Measurements from ENCODE around the gene SLX1A. TPM values are rescaled to one million over a fixed set of nuclear protein-coding genes. Genes with fewer than 3 reads are reported as not detected.
A peak's percentile ranks its signal among the peaks of the same experiment; 100 is the strongest.

Gene SLX1A
- total RNA-seq, 1 donor from 2014 or later = 44.6 TPM

GRCh38 chr16:30180741-30181140 lies 12.9 kb upstream of the SLX1A start:
- no peaks in the 10 kb centered on the region for H3K36me3 ChIP-seq
- no peak overlapping the region for H3K4me3 ChIP-seq
- H3K9me3 ChIP-seq = no peaks in the 10 kb centered on the region
- no peak for TF ChIP-seq CTCF (IDR thresholded peaks at IDR 0.05)
- no peaks in the 10 kb centered on the region for H3K27me3 ChIP-seq
- intact Hi-C loops (cut with DNase I) = loop anchor here (5.0 kb wide), 2 partner anchors 58 to 88 kb away; partner anchors contain the start of genes MAPK3 and TBX6
- H3K27ac ChIP-seq = no peak overlapping the region
- DNase-seq (ENCODE audit: low spot score in 2 of 2) = no peak
- peaks cover 3 to 9% of the 10 kb centered on the region in 2 donors for H3K4me1 ChIP-seq

GRCh38 chr16:30183233-30184095 lies 10.2 kb upstream of the SLX1A start, which contains the start of gene CORO1A:
Gene CORO1A, plus strand, starts transcription at chr16:30183602. Its CDS starts 1,608 bp downstream, at chr16:30185210.
- H3K36me3 ChIP-seq = peaks cover 0 to 4% of the 10 kb centered on the region in 2 donors
- intact Hi-C loops (cut with DNase I) = loop anchor here (5.0 kb wide), 2 partner anchors 61 to 91 kb away; partner anchors contain the start of genes MAPK3 and TBX6
- H3K27ac ChIP-seq = peak within 1 kb of the TSS; percentile 68 to 72

GRCh38 chr16:30184096-30184890 lies 9.4 kb upstream of the SLX1A start:
- no peak overlapping the region for H3K27ac ChIP-seq
- intact Hi-C loops (cut with DNase I) = loop anchor here (5.0 kb wide), 2 partner anchors 62 to 92 kb away; partner anchors contain the start of genes MAPK3 and TBX6

More at GRCh38 chr16:30183233-30184095, 10.2 kb upstream of the SLX1A start, which contains the start of gene CORO1A:
- Histone ChIP-seq H3K4me3 (peak within 1 kb of the TSS; percentile 59 to 73), H3K9me3 (no peaks in the 10 kb centered on the region), H3K27me3 (no peaks in the 10 kb centered on the region), H3K4me1 (peaks cover 3 to 9% of the 10 kb centered on the region in 2 donors)
- TF ChIP-seq CTCF (IDR thresholded peaks at IDR 0.05) = no peak
- DNase-seq (ENCODE audit: low spot score in 2 of 2) = peak in 1 of 2 donors; percentile 88

GRCh38 chr16:30184891-30185682 lies 8.6 kb upstream of the SLX1A start:
- DNase-seq (ENCODE audit: low spot score in 2 of 2) = no peak
- TF ChIP-seq CTCF (IDR thresholded peaks at IDR 0.05) = no peak
- H3K9me3 ChIP-seq = no peaks in the 10 kb centered on the region
- peak overlapping the region in 1 of 2 donors; percentile 73 for H3K4me3 ChIP-seq
- H3K27me3 ChIP-seq = no peaks in the 10 kb centered on the region
- H3K27ac ChIP-seq = no peak overlapping the region
- intact Hi-C loops (cut with DNase I) = loop anchor here (5.0 kb wide), 2 partner anchors 63 to 93 kb away; partner anchors contain the start of genes MAPK3 and TBX6
- H3K36me3 ChIP-seq = peaks cover 0 to 4% of the 10 kb centered on the region in 2 donors
- H3K4me1 ChIP-seq = peaks cover 3 to 9% of the 10 kb centered on the region in 2 donors

More at GRCh38 chr16:30184096-30184890, 9.4 kb upstream of the SLX1A start:
- Histone ChIP-seq H3K27me3 (no peaks in the 10 kb centered on the region), H3K9me3 (no peaks in the 10 kb centered on the region), H3K36me3 (peaks cover 0 to 4% of the 10 kb centered on the region in 2 donors), H3K4me3 (peak overlapping the region; percentile 59 to 73), H3K4me1 (peaks cover 3 to 9% of the 10 kb centered on the region in 2 donors)
- DNase-seq (ENCODE audit: low spot score in 2 of 2) = peak in 1 of 2 donors; percentile 69
- TF ChIP-seq CTCF (IDR thresholded peaks at IDR 0.05) = no peak
